ENCODE data around the gene MTPN.

Gene MTPN

GRCh38 chr7:135905858-135906257 lies 71.3 kb downstream of the MTPN start:
- H2AFZ ChIP-seq (ENCODE audit: low read length, unreplicated experiment), result no peak overlapping the region
- H3K4me1 ChIP-seq (ENCODE audit: control insufficient read depth, insufficient read depth, low read length, unreplicated experiment), result no peaks in the 10 kb centered on the region

GRCh38 chr7:135905355-135905754 lies 71.8 kb downstream of the MTPN start:
- Histone ChIP-seq H2AFZ (ENCODE audit: low read length, unreplicated experiment) (no peak overlapping the region), H3K36me3 (ENCODE audit: insufficient read depth, low read length) (no peaks in the 10 kb centered on the region), H3K27ac (ENCODE audit: low read depth, low read length) (no peak overlapping the region), H3K27me3 (ENCODE audit: insufficient read depth, low read length) (no peaks in the 10 kb centered on the region), H3K4me3 (ENCODE audit: low read depth, low read length) (no peak overlapping the region), H3K79me2 (ENCODE audit: control insufficient read depth, insufficient read depth, low read length, unreplicated experiment) (no peaks in the 10 kb centered on the region), H3K4me1 (ENCODE audit: control insufficient read depth, insufficient read depth, low read length, unreplicated experiment) (no peaks in the 10 kb centered on the region)

More at GRCh38 chr7:135905858-135906257, 71.3 kb downstream of the MTPN start:
- Histone ChIP-seq H3K27me3 (ENCODE audit: insufficient read depth, low read length) (no peaks in the 10 kb centered on the region), H3K4me3 (ENCODE audit: low read depth, low read length) (no peak overlapping the region), H3K79me2 (ENCODE audit: control insufficient read depth, insufficient read depth, low read length, unreplicated experiment) (no peaks in the 10 kb centered on the region), H3K36me3 (ENCODE audit: insufficient read depth, low read length) (no peaks in the 10 kb centered on the region), H3K27ac (ENCODE audit: low read depth, low read length) (no peak overlapping the region)

- Histone ChIP-seq H3K27ac (ENCODE audit: low read depth, low read length) (no peak overlapping the region), H3K4me1 (ENCODE audit: control insufficient read depth, insufficient read depth, low read length, unreplicated experiment) (no peaks in the 10 kb centered on the region), H3K4me3 (ENCODE audit: low read depth, low read length) (no peak overlapping the region), H3K36me3 (ENCODE audit: insufficient read depth, low read length) (no peaks in the 10 kb centered on the region), H2AFZ (ENCODE audit: low read length, unreplicated experiment) (no peak overlapping the region), H3K79me2 (ENCODE audit: control insufficient read depth, insufficient read depth, low read length, unreplicated experiment) (no peaks in the 10 kb centered on the region), H3K27me3 (ENCODE audit: insufficient read depth, low read length) (no peaks in the 10 kb centered on the region)
Observed at GRCh38 chr7:135904282-135904681, 72.9 kb downstream of the MTPN start.

GRCh38 chr7:135901585-135902540 lies 75.3 kb downstream of the MTPN start:
- Histone ChIP-seq H3K27me3 (ENCODE audit: insufficient read depth, low read length) (no peaks in the 10 kb centered on the region), H3K4me3 (ENCODE audit: low read depth, low read length) (no peak overlapping the region), H3K4me1 (ENCODE audit: control insufficient read depth, insufficient read depth, low read length, unreplicated experiment) (no peaks in the 10 kb centered on the region), H2AFZ (ENCODE audit: low read length, unreplicated experiment) (no peak overlapping the region), H3K27ac (ENCODE audit: low read depth, low read length) (no peak overlapping the region), H3K79me2 (ENCODE audit: control insufficient read depth, insufficient read depth, low read length, unreplicated experiment) (no peaks in the 10 kb centered on the region), H3K36me3 (ENCODE audit: insufficient read depth, low read length) (no peaks in the 10 kb centered on the region)

GRCh38 chr7:135900065-135900546 lies 77.1 kb downstream of the MTPN start:
- no peaks in the 10 kb centered on the region for H3K36me3 ChIP-seq (ENCODE audit: insufficient read depth, low read length)
- H2AFZ ChIP-seq (ENCODE audit: low read length, unreplicated experiment), result no peak overlapping the region
- no peaks in the 10 kb centered on the region for H3K27me3 ChIP-seq (ENCODE audit: insufficient read depth, low read length)
- H3K27ac ChIP-seq (ENCODE audit: low read depth, low read length), result no peak overlapping the region
- no peak overlapping the region for H3K4me3 ChIP-seq (ENCODE audit: low read depth, low read length)
- H3K4me1 ChIP-seq (ENCODE audit: control insufficient read depth, insufficient read depth, low read length, unreplicated experiment), result no peaks in the 10 kb centered on the region
- H3K79me2 ChIP-seq (ENCODE audit: control insufficient read depth, insufficient read depth, low read length, unreplicated experiment), result no peaks in the 10 kb centered on the region

DNA sequence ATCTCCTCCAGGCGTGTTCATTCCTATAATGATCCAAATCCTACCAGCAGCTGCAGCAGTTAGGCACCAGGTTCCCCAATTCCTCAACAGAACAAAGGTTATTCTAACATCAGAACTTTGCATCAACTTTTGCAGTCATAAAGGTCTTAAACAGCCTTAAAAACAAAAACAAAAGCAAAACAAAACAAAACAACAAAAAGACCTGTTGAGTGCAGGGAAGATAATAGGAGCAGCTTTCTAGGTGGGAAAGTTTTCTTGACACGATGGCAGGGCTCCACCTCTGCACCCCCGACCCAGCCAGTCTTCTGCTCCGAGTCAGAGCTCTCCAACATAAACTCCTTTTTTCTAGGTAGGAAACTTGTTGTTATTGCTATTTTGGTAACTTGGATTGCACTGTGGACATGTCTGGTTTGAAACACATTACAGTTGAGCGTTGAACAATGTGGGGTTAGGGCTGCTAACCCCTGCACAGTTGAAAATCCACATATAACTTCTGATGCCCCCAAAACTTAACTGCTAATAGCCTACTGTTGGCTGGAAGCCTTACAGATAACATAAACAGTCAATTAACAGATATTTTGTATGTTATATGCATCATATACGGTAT lies 77.6 kb downstream of the MTPN start:
- H3K79me2 ChIP-seq (ENCODE audit: control insufficient read depth, insufficient read depth, low read length, unreplicated experiment), result no peaks in the 10 kb centered on the region
- no peak overlapping the region for H2AFZ ChIP-seq (ENCODE audit: low read length, unreplicated experiment)
- no peak overlapping the region for H3K27ac ChIP-seq (ENCODE audit: low read depth, low read length)
- no peak overlapping the region for H3K4me3 ChIP-seq (ENCODE audit: low read depth, low read length)
- H3K27me3 ChIP-seq (ENCODE audit: insufficient read depth, low read length), result no peaks in the 10 kb centered on the region
- H3K36me3 ChIP-seq (ENCODE audit: insufficient read depth, low read length), result no peaks in the 10 kb centered on the region
- no peaks in the 10 kb centered on the region for H3K4me1 ChIP-seq (ENCODE audit: control insufficient read depth, insufficient read depth, low read length, unreplicated experiment)

DNA sequence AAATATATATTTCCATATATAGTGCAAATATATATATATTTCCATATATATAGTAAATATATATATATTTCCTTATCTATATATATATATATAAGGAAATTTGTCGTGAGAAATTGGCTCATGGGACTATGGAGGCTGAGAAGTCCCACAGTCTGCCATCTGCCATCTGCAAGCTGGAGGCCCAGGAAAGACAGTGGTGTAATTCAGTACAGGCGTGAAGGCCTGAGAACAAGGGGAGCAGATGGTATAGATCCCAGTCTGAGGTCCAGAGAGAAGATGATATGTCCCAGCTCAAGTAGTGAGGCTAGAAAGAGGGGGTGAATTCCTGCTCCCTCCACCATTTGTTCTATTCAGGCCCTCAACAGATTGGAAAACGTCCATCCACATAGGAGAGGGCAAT lies 78.9 kb downstream of the MTPN start:
- Histone ChIP-seq H3K27me3 (ENCODE audit: insufficient read depth, low read length) (no peaks in the 10 kb centered on the region), H3K79me2 (ENCODE audit: control insufficient read depth, insufficient read depth, low read length, unreplicated experiment) (no peaks in the 10 kb centered on the region), H3K27ac (ENCODE audit: low read depth, low read length) (no peak overlapping the region), H3K4me1 (ENCODE audit: control insufficient read depth, insufficient read depth, low read length, unreplicated experiment) (no peaks in the 10 kb centered on the region), H3K36me3 (ENCODE audit: insufficient read depth, low read length) (no peaks in the 10 kb centered on the region), H3K4me3 (ENCODE audit: low read depth, low read length) (no peak overlapping the region), H2AFZ (ENCODE audit: low read length, unreplicated experiment) (no peak overlapping the region)

DNA sequence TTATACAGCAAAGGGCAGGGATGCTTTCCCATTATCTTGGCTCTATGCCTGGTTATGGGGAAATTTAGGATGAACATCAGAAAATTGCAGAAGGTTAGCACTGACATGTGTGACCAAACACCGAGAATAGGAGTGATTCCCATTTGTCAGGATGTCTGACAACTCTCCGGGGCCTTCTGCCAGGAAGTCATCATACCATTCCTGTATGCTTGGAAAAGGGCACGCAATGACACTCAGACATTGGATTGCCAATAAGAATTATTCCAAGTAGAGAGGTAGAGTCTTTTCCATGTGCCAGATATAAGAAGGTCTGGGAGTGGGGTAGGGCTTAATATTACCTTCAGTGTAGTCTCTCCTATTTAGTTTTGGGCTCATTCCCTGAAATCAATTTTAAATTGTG lies 82.3 kb downstream of the MTPN start:
- H3K27me3 ChIP-seq (ENCODE audit: insufficient read depth, low read length), result no peaks in the 10 kb centered on the region
- H3K79me2 ChIP-seq (ENCODE audit: control insufficient read depth, insufficient read depth, low read length, unreplicated experiment), result no peaks in the 10 kb centered on the region
- H3K27ac ChIP-seq (ENCODE audit: low read depth, low read length), result no peak overlapping the region
- no peak overlapping the region for H2AFZ ChIP-seq (ENCODE audit: low read length, unreplicated experiment)
- no peak overlapping the region for H3K4me3 ChIP-seq (ENCODE audit: low read depth, low read length)
- H3K4me1 ChIP-seq (ENCODE audit: control insufficient read depth, insufficient read depth, low read length, unreplicated experiment), result no peaks in the 10 kb centered on the region
- no peaks in the 10 kb centered on the region for H3K36me3 ChIP-seq (ENCODE audit: insufficient read depth, low read length)

DNA sequence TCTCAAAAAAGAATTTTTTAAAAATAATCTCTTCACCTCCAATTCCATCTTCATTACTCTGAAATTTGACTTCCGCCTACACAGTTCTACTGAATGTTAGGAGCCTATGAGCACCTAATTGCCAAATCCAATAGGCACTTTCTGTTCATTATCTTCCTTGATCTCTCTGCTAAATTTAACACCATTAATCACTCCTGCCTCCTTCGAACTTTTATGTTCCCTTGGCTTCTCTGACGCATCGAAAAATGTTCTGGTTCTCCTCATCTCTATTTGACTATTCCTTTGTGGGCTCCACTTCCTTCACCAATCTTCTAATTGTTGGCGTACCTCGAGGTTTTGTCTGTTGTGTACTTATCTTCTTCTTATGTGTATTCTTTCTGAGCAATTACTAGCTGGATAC lies 87.3 kb downstream of the MTPN start:
- no peak overlapping the region for H3K27ac ChIP-seq (ENCODE audit: low read depth, low read length)
- no peaks in the 10 kb centered on the region for H3K27me3 ChIP-seq (ENCODE audit: insufficient read depth, low read length)
- H2AFZ ChIP-seq (ENCODE audit: low read length, unreplicated experiment), result no peak overlapping the region
- no peaks in the 10 kb centered on the region for H3K4me1 ChIP-seq (ENCODE audit: control insufficient read depth, insufficient read depth, low read length, unreplicated experiment)
- no peak overlapping the region for H3K4me3 ChIP-seq (ENCODE audit: low read depth, low read length)
- H3K36me3 ChIP-seq (ENCODE audit: insufficient read depth, low read length), result no peaks in the 10 kb centered on the region
- H3K79me2 ChIP-seq (ENCODE audit: control insufficient read depth, insufficient read depth, low read length, unreplicated experiment), result no peaks in the 10 kb centered on the region

GRCh38 chr7:135888740-135889139 lies 88.4 kb downstream of the MTPN start:
- Histone ChIP-seq H3K4me3 (ENCODE audit: low read depth, low read length) (no peak overlapping the region), H3K27ac (ENCODE audit: low read depth, low read length) (no peak overlapping the region), H3K27me3 (ENCODE audit: insufficient read depth, low read length) (no peaks in the 10 kb centered on the region), H3K36me3 (ENCODE audit: insufficient read depth, low read length) (no peaks in the 10 kb centered on the region), H3K79me2 (ENCODE audit: control insufficient read depth, insufficient read depth, low read length, unreplicated experiment) (no peaks in the 10 kb centered on the region), H2AFZ (ENCODE audit: low read length, unreplicated experiment) (no peak overlapping the region), H3K4me1 (ENCODE audit: control insufficient read depth, insufficient read depth, low read length, unreplicated experiment) (no peaks in the 10 kb centered on the region)

Data from ACC112 (cell line).